Measurements from ENCODE around the gene CENPV. TPM values are rescaled to one million over a fixed set of nuclear protein-coding genes. Genes with fewer than 3 reads are reported as not detected.

The CENPV gene
- total and polyA plus RNA-seq, 2 of the 13 experiments (the other 11 are each of a cell fraction or from before 2014, with no cell fraction given): 193 to 292 TPM

DNA sequence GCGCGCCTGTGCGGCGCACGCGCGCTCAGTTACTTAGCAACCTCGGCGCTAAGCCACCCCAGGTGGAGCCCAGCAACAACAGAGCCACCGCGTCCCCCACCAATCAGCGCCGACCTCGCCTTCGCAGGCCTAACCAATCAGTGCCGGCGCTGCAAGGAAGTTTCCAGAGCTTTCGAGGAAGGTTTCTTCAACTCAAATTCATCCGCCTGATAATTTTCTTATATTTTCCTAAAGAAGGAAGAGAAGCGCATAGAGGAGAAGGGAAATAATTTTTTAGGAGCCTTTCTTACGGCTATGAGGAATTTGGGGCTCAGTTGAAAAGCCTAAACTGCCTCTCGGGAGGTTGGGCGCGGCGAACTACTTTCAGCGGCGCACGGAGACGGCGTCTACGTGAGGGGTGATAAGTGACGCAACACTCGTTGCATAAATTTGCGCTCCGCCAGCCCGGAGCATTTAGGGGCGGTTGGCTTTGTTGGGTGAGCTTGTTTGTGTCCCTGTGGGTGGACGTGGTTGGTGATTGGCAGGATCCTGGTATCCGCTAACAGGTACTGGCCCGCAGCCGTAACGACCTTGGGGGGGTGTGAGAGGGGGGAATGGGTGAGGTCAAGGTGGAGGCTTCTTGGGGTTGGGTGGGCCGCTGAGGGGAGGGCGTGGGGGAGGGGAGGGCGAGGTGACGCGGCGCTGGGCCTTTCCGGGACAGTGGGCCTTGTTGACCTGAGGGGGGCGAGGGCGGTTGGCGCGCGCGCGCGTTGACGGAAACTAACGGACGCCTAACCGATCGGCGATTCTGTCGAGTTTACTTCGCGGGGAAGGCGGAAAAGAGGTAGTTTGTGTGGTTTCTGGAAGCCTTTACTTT lies 27.6 kb upstream of the CENPV start, which contains the start of gene UBB (continued):
- TF ChIP-seq, protein P1, sequence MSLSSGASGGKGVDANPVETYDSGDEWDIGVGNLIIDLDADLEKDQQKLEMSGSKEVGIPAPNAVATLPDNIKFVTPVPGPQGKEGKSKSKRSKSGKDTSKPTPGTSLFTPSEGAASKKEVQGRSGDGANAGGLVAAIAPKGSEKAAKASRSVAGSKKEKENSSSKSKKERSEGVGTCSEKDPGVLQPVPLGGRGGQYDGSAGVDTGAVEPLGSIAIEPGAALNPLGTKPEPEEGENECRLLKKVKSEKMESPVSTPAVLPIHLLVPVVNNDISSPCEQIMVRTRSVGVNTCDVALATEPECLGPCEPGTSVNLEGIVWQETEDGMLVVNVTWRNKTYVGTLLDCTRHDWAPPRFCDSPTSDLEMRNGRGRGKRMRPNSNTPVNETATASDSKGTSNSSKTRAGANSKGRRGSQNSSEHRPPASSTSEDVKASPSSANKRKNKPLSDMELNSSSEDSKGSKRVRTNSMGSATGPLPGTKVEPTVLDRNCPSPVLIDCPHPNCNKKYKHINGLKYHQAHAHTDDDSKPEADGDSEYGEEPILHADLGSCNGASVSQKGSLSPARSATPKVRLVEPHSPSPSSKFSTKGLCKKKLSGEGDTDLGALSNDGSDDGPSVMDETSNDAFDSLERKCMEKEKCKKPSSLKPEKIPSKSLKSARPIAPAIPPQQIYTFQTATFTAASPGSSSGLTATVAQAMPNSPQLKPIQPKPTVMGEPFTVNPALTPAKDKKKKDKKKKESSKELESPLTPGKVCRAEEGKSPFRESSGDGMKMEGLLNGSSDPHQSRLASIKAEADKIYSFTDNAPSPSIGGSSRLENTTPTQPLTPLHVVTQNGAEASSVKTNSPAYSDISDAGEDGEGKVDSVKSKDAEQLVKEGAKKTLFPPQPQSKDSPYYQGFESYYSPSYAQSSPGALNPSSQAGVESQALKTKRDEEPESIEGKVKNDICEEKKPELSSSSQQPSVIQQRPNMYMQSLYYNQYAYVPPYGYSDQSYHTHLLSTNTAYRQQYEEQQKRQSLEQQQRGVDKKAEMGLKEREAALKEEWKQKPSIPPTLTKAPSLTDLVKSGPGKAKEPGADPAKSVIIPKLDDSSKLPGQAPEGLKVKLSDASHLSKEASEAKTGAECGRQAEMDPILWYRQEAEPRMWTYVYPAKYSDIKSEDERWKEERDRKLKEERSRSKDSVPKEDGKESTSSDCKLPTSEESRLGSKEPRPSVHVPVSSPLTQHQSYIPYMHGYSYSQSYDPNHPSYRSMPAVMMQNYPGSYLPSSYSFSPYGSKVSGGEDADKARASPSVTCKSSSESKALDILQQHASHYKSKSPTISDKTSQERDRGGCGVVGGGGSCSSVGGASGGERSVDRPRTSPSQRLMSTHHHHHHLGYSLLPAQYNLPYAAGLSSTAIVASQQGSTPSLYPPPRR (CRISPR knock-in tag; IDR thresholded peaks at IDR 0.05; ENCODE audit: borderline replicate concordance): no peak
- peak; percentile 100 for TF ChIP-seq POLR2G (IDR thresholded peaks at IDR 0.05; ENCODE audit: low read depth, low read length)
- no peak; the same call in 1 of the 2 replicates for TF ChIP-seq CHCHD3 (CRISPR knock-in tag; IDR thresholded peaks at IDR 0.05)
- no peak for TF ChIP-seq ZFYVE20 (CRISPR knock-in tag; IDR thresholded peaks at IDR 0.05; ENCODE audit: borderline replicate concordance, low read depth)
- TF ChIP-seq ARNT2 (CRISPR knock-in tag; IDR thresholded peaks at IDR 0.05; ENCODE audit: low read depth): peak; percentile 74; the same call in 1 of the 2 replicates
- TF ChIP-seq CHD4 (IDR thresholded peaks at IDR 0.05; ENCODE audit: borderline replicate concordance, low read length): no peak
- TF ChIP-seq ZNF670 (CRISPR knock-in tag; IDR thresholded peaks at IDR 0.05; ENCODE audit: borderline replicate concordance): peak; percentile 80
- no peak for TF ChIP-seq ZNF251 (CRISPR knock-in tag; IDR thresholded peaks at IDR 0.05)
- TF ChIP-seq ZBTB7A (CRISPR knock-in tag; IDR thresholded peaks at IDR 0.05): no peak
- no peak for TF ChIP-seq NR1H2 (CRISPR knock-in tag; IDR thresholded peaks at IDR 0.05; ENCODE audit: borderline replicate concordance, low read depth)
- peak; percentile 63; the same call in 1 of the 2 replicates for TF ChIP-seq SOX13 (IDR thresholded peaks at IDR 0.05)
- TF ChIP-seq SOX13 (CRISPR knock-in tag; conservative IDR thresholded peaks at IDR 0.05 in 1 of 2, IDR thresholded peaks at IDR 0.05 in 1 of 2): 0 out of 4 replicates have a peak, but pooled peaks of 1 of the 2 experiments have one; percentile 49
- TF ChIP-seq FOSL1 (CRISPR knock-in tag; IDR thresholded peaks at IDR 0.05; ENCODE audit: borderline replicate concordance): no peak
- no peak for TF ChIP-seq ZNF274 (CRISPR knock-in tag; IDR thresholded peaks at IDR 0.05)
- TF ChIP-seq ZSCAN31 (CRISPR knock-in tag; IDR thresholded peaks at IDR 0.05; ENCODE audit: low read depth): peak; percentile 67
- no peak for TF ChIP-seq SETDB1 (CRISPR knock-in tag; IDR thresholded peaks at IDR 0.05; ENCODE audit: borderline replicate concordance)
- TF ChIP-seq, protein P2, sequence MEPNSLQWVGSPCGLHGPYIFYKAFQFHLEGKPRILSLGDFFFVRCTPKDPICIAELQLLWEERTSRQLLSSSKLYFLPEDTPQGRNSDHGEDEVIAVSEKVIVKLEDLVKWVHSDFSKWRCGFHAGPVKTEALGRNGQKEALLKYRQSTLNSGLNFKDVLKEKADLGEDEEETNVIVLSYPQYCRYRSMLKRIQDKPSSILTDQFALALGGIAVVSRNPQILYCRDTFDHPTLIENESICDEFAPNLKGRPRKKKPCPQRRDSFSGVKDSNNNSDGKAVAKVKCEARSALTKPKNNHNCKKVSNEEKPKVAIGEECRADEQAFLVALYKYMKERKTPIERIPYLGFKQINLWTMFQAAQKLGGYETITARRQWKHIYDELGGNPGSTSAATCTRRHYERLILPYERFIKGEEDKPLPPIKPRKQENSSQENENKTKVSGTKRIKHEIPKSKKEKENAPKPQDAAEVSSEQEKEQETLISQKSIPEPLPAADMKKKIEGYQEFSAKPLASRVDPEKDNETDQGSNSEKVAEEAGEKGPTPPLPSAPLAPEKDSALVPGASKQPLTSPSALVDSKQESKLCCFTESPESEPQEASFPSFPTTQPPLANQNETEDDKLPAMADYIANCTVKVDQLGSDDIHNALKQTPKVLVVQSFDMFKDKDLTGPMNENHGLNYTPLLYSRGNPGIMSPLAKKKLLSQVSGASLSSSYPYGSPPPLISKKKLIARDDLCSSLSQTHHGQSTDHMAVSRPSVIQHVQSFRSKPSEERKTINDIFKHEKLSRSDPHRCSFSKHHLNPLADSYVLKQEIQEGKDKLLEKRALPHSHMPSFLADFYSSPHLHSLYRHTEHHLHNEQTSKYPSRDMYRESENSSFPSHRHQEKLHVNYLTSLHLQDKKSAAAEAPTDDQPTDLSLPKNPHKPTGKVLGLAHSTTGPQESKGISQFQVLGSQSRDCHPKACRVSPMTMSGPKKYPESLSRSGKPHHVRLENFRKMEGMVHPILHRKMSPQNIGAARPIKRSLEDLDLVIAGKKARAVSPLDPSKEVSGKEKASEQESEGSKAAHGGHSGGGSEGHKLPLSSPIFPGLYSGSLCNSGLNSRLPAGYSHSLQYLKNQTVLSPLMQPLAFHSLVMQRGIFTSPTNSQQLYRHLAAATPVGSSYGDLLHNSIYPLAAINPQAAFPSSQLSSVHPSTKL (CRISPR knock-in tag; IDR thresholded peaks at IDR 0.05): peak; percentile 14
- TF ChIP-seq, protein P3, sequence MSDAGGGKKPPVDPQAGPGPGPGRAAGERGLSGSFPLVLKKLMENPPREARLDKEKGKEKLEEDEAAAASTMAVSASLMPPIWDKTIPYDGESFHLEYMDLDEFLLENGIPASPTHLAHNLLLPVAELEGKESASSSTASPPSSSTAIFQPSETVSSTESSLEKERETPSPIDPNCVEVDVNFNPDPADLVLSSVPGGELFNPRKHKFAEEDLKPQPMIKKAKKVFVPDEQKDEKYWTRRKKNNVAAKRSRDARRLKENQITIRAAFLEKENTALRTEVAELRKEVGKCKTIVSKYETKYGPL (CRISPR knock-in tag; IDR thresholded peaks at IDR 0.05): peak; percentile 42
- no peak for TF ChIP-seq KDM6A (CRISPR knock-in tag; IDR thresholded peaks at IDR 0.05; ENCODE audit: low read depth)

All from HepG2 (cell line).